Measurements from ENCODE around the gene C19orf73.

DNA sequence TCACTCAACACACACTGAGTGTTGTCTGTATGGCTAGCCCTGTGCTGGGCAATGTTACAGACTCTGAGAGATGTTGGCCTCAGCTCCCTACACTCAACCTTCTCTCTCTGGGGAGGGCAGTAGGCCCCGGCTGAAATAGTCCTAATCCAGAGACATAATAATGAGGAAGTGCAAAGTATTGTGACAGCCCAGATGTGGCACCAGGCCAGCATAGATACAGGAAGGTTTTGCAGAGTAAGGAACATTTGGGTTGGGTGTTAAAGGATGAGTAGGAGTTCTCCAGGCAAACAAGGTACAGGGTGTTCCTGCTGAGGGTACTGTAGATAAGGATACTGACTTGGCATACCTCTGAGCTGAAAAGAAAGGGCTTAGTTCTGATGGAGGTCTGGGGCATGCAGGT, 2.4 kb downstream of the C19orf73 start:
- no peak for TF ChIP-seq ZNF70 (CRISPR knock-in tag; IDR thresholded peaks at IDR 0.05)
- TF ChIP-seq RARB (CRISPR knock-in tag; IDR thresholded peaks at IDR 0.05) = no peak
